Stimulated activated CD4-positive, alpha-beta T cell treated with anti-CD3 and anti-CD28 coated beads, Interleukin-12 subunit alpha, Interleukin-12 subunit beta, amount 100 ng/mL, for 48 hours (primary cell): Measurements from ENCODE around the gene SHLD1.

ENCODE experiments used
- DNase-seq, 3 donors: peaks; one replicate each; pipeline ENCODE4 v3.0.0-alpha.2; 2020; ENCODE audit warnings: low read depth in 2 of 3, low spot score in 1 of 3

SHLD1 gene

GRCh38 chr20:5888041-5888440 is 137.8 kb downstream of the SHLD1 start:
- no peak for DNase-seq

GRCh38 chr20:5890773-5891441 is 140.7 kb downstream of the SHLD1 start:
- no peak for DNase-seq

- DNase-seq = no peak
These were observed 142.9 kb downstream of the SHLD1 start for GRCh38 chr20:5893052-5893451.

- no peak for DNase-seq
These were observed 143.4 kb downstream of the SHLD1 start for GRCh38 chr20:5893621-5894020.

GRCh38 chr20:5895626-5896025 is 145.4 kb downstream of the SHLD1 start:
- DNase-seq = no peak

GRCh38 chr20:5899444-5899843 is 149.2 kb downstream of the SHLD1 start:
- DNase-seq = no peak

- DNase-seq = no peak
These were observed 150.7 kb downstream of the SHLD1 start for GRCh38 chr20:5900908-5901307.

GRCh38 chr20:5908981-5909380 is 158.8 kb downstream of the SHLD1 start:
- no peak for DNase-seq

GRCh38 chr20:5910186-5910585 is 160.0 kb downstream of the SHLD1 start:
- no peak for DNase-seq

- no peak for DNase-seq
These were observed 163.0 kb downstream of the SHLD1 start for GRCh38 chr20:5913166-5913565.
